Measurements from ENCODE around the gene PPP1R1A. TPM values are rescaled to one million over a fixed set of nuclear protein-coding genes. Genes with fewer than 3 reads are reported as not detected.

Gene PPP1R1A
- total and polyA plus RNA-seq, 2 donors (not counting 1 experiment from before 2014, with no cell fraction given), result not detected

- Mint-ChIP-seq H3K27ac (no peak overlapping the region), H3K27me3 (no peaks in the 10 kb centered on the region), H3K4me1 (peaks cover 10% of the 10 kb centered on the region), H3K9me3 (ENCODE audit: insufficient read depth) (no peaks in the 10 kb centered on the region), H3K4me3 (no peak overlapping the region)
- Histone ChIP-seq H3K9me3 (ENCODE audit: control extremely low read depth in 1 of 3, control insufficient read depth in 2 of 3, insufficient read depth in 1 of 3, low read length in 2 of 3) (no peaks in the 10 kb centered on the region), H2AFZ (ENCODE audit: insufficient read depth, low read depth, low read length, poor library complexity, severe bottlenecking) (no peak overlapping the region), H3K79me2 (ENCODE audit: control insufficient read depth, insufficient read depth, low read length) (no peaks in the 10 kb centered on the region), H3K4me3 (ENCODE audit: control extremely low read depth in 1 of 5, extremely low read depth in 1 of 5, insufficient read depth in 1 of 5, low read depth in 2 of 5, low read length in 4 of 5) (no peak overlapping the region), H3K27me3 (replicated peaks in 1 of 4; ENCODE audit: control extremely low read depth in 1 of 4, control insufficient read depth in 3 of 4, insufficient read depth in 4 of 4, low read length in 3 of 4) (peaks cover 0 to 1% (median 0%) of the 10 kb centered on the region in 4 experiments), H3K4me1 (ENCODE audit: control insufficient read depth in 2 of 2, insufficient read depth in 2 of 2, low read length in 2 of 2) (peaks cover 8% of the 10 kb centered on the region in 2 donors), H3K27ac (ENCODE audit: low read length in 2 of 2) (no peak overlapping the region), H3K36me3 (replicated peaks in 1 of 2; ENCODE audit: control extremely low read depth in 1 of 2, control insufficient read depth in 1 of 2, extremely low read depth in 1 of 2, insufficient read depth in 2 of 2, low read length in 1 of 2) (peaks cover 0 to 62% of the 10 kb centered on the region in 2 experiments), H3K4me2 (replicated peaks; ENCODE audit: low read depth, low read length, poor library complexity, severe bottlenecking) (no peak overlapping the region), H4K20me1 (ENCODE audit: control insufficient read depth, insufficient read depth, low read length, poor library complexity, severe bottlenecking) (no peaks in the 10 kb centered on the region), H3K9ac (ENCODE audit: low read length) (no peak overlapping the region)
- intact Hi-C loops (cut with micrococcal nuclease), result no loop called here
- DNase-seq, result no peak
- TF ChIP-seq CTCF (IDR thresholded peaks at IDR 0.05) (no peak), EZH2 (IDR thresholded peaks at IDR 0.05; ENCODE audit: borderline replicate concordance, insufficient read depth, low read depth, low read length, poor library complexity, severe bottlenecking) (no peak)
- ATAC-seq (ENCODE audit: low read depth), result no peak
- ChIA-PET POLR2A (no interaction called here), CTCF (no interaction called here)
- WGBS (ENCODE audit: insufficient coverage), result no CpG with 5 or more reads among the region's 7 CpGs
Observed at GRCh38 chr12:54544743-54545142, 43.7 kb downstream of the PPP1R1A start.

- H3K36me3 ChIP-seq (replicated peaks in 1 of 2; ENCODE audit: control extremely low read depth in 1 of 2, control insufficient read depth in 1 of 2, extremely low read depth in 1 of 2, insufficient read depth in 2 of 2, low read length in 1 of 2), result peaks cover 2 to 74% of the 10 kb centered on the region in 2 experiments
- H3K27me3 ChIP-seq (replicated peaks in 1 of 4; ENCODE audit: control extremely low read depth in 1 of 4, control insufficient read depth in 3 of 4, insufficient read depth in 4 of 4, low read length in 3 of 4), result no peaks in the 10 kb centered on the region
- H3K27ac ChIP-seq (ENCODE audit: low read length in 2 of 2), result no peak overlapping the region
- DNase-seq (no peak), ATAC-seq (ENCODE audit: low read depth) (no peak)
- no peaks in the 10 kb centered on the region for H3K4me1 ChIP-seq (ENCODE audit: control insufficient read depth in 2 of 2, insufficient read depth in 2 of 2, low read length in 2 of 2)
- no peak overlapping the region for H3K27ac Mint-ChIP-seq
- intact Hi-C loops (cut with micrococcal nuclease), result no loop called here
- H3K9me3 Mint-ChIP-seq (ENCODE audit: insufficient read depth), result no peaks in the 10 kb centered on the region
- TF ChIP-seq CTCF (IDR thresholded peaks at IDR 0.05) (no peak), EZH2 (IDR thresholded peaks at IDR 0.05; ENCODE audit: borderline replicate concordance, insufficient read depth, low read depth, low read length, poor library complexity, severe bottlenecking) (no peak)
- H2AFZ ChIP-seq (ENCODE audit: insufficient read depth, low read depth, low read length, poor library complexity, severe bottlenecking), result no peak overlapping the region
- H3K27me3 Mint-ChIP-seq, result no peaks in the 10 kb centered on the region
- no peaks in the 10 kb centered on the region for H3K4me1 Mint-ChIP-seq
- H3K79me2 ChIP-seq (ENCODE audit: control insufficient read depth, insufficient read depth, low read length), result no peaks in the 10 kb centered on the region
- 100% methylated on average over 2 of the region's 2 CpGs for WGBS (ENCODE audit: insufficient coverage)
- no peaks in the 10 kb centered on the region for H3K9me3 ChIP-seq (ENCODE audit: control extremely low read depth in 1 of 3, control insufficient read depth in 2 of 3, insufficient read depth in 1 of 3, low read length in 2 of 3)
- ChIA-PET CTCF (interaction anchor here (1.5 kb wide), 1 partner anchor 36 kb away, joined by 4 read pairs; no protein-coding TSS in a partner anchor), POLR2A (no interaction called here)
- H3K4me2 ChIP-seq (replicated peaks; ENCODE audit: low read depth, low read length, poor library complexity, severe bottlenecking), result no peak overlapping the region
- H3K4me3 Mint-ChIP-seq, result no peak overlapping the region
- H3K9ac ChIP-seq (ENCODE audit: low read length), result no peak overlapping the region
- H3K4me3 ChIP-seq (ENCODE audit: control extremely low read depth in 1 of 5, extremely low read depth in 1 of 5, insufficient read depth in 1 of 5, low read depth in 2 of 5, low read length in 4 of 5), result no peak overlapping the region
- no peaks in the 10 kb centered on the region for H4K20me1 ChIP-seq (ENCODE audit: control insufficient read depth, insufficient read depth, low read length, poor library complexity, severe bottlenecking)
Observed at GRCh38 chr12:54543526-54543925, 44.9 kb downstream of the PPP1R1A start.

Measured in B cell (primary cell).